ENCODE data around the gene ZNF330. TPM values are rescaled to one million over a fixed set of nuclear protein-coding genes. Genes with fewer than 3 reads are reported as not detected.

The ZNF330 gene
- total RNA-seq, 1 experiment from 2014 or later: 43.9 TPM

GRCh38 chr4:141248029-141248428 lies 27.3 kb downstream of the ZNF330 start:
- H3K27me3 Mint-ChIP-seq (ENCODE audit: low read depth): no peaks in the 10 kb centered on the region
- no peaks in the 10 kb centered on the region for H3K9me3 Mint-ChIP-seq
- ChIA-PET CTCF (no interaction called here), POLR2A (no interaction called here)
- H3K4me3 Mint-ChIP-seq: no peak overlapping the region
- no peak for ATAC-seq
- DNase-seq (ENCODE audit: low spot score): no peak
- no peak for TF ChIP-seq NR1H2 (CRISPR knock-in tag; IDR thresholded peaks at IDR 0.05)
- TF ChIP-seq MLX (CRISPR knock-in tag; IDR thresholded peaks at IDR 0.05): no peak
- TF ChIP-seq, protein P1, sequence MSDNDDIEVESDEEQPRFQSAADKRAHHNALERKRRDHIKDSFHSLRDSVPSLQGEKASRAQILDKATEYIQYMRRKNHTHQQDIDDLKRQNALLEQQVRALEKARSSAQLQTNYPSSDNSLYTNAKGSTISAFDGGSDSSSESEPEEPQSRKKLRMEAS (CRISPR knock-in tag; IDR thresholded peaks at IDR 0.05): no peak
- TF ChIP-seq, protein P2, sequence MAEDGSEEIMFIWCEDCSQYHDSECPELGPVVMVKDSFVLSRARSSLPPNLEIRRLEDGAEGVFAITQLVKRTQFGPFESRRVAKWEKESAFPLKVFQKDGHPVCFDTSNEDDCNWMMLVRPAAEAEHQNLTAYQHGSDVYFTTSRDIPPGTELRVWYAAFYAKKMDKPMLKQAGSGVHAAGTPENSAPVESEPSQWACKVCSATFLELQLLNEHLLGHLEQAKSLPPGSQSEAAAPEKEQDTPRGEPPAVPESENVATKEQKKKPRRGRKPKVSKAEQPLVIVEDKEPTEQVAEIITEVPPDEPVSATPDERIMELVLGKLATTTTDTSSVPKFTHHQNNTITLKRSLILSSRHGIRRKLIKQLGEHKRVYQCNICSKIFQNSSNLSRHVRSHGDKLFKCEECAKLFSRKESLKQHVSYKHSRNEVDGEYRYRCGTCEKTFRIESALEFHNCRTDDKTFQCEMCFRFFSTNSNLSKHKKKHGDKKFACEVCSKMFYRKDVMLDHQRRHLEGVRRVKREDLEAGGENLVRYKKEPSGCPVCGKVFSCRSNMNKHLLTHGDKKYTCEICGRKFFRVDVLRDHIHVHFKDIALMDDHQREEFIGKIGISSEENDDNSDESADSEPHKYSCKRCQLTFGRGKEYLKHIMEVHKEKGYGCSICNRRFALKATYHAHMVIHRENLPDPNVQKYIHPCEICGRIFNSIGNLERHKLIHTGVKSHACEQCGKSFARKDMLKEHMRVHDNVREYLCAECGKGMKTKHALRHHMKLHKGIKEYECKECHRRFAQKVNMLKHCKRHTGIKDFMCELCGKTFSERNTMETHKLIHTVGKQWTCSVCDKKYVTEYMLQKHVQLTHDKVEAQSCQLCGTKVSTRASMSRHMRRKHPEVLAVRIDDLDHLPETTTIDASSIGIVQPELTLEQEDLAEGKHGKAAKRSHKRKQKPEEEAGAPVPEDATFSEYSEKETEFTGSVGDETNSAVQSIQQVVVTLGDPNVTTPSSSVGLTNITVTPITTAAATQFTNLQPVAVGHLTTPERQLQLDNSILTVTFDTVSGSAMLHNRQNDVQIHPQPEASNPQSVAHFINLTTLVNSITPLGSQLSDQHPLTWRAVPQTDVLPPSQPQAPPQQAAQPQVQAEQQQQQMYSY (CRISPR knock-in tag; IDR thresholded peaks at IDR 0.05): no peak
- TF ChIP-seq RORB (CRISPR knock-in tag; IDR thresholded peaks at IDR 0.05): no peak
- TF ChIP-seq ZNF263 (CRISPR knock-in tag; IDR thresholded peaks at IDR 0.05; ENCODE audit: low read depth): no peak
- no peak for TF ChIP-seq ZNF425 (CRISPR knock-in tag; conservative IDR thresholded peaks at IDR 0.05)
- no peak for TF ChIP-seq ZNF423 (CRISPR knock-in tag; IDR thresholded peaks at IDR 0.05)
- TF ChIP-seq MXD4 (CRISPR knock-in tag; IDR thresholded peaks at IDR 0.05; ENCODE audit: borderline replicate concordance): no peak
- no peak for TF ChIP-seq ELF4 (CRISPR knock-in tag; IDR thresholded peaks at IDR 0.05; ENCODE audit: low read depth)
- TF ChIP-seq ZMAT4 (CRISPR knock-in tag; IDR thresholded peaks at IDR 0.05): no peak
- no peak overlapping the region for H3K27ac Mint-ChIP-seq
- no peaks in the 10 kb centered on the region for H3K36me3 Mint-ChIP-seq
- H3K4me1 Mint-ChIP-seq: no peaks in the 10 kb centered on the region

DNA sequence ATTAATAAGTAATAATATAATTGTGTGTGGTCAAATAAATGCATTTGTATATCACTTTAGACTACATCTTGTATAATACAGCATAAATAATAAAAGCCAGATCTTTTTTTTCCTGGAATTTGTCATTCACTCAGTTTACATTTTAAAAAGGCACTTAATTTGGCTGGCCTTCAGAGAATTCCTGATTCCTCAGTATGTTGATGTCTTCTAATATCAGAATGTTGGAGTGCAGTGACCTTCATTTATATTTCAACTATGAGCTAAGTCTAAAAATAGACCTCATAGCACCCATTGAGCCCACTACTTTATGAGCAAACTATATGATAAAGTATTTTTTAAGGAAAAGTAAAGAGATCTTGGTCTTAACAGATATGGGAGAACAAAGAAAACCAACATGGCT lies 27.8 kb downstream of the ZNF330 start:
- H3K4me1 Mint-ChIP-seq: no peaks in the 10 kb centered on the region
- ChIA-PET POLR2A (no interaction called here), CTCF (no interaction called here)
- no peak overlapping the region for H3K4me3 Mint-ChIP-seq
- H3K36me3 Mint-ChIP-seq: no peaks in the 10 kb centered on the region
- H3K27me3 Mint-ChIP-seq (ENCODE audit: low read depth): no peaks in the 10 kb centered on the region
- ATAC-seq (no peak), DNase-seq (ENCODE audit: low spot score) (no peak)
- H3K27ac Mint-ChIP-seq: no peak overlapping the region
- H3K9me3 Mint-ChIP-seq: no peaks in the 10 kb centered on the region
- TF ChIP-seq, protein P3, sequence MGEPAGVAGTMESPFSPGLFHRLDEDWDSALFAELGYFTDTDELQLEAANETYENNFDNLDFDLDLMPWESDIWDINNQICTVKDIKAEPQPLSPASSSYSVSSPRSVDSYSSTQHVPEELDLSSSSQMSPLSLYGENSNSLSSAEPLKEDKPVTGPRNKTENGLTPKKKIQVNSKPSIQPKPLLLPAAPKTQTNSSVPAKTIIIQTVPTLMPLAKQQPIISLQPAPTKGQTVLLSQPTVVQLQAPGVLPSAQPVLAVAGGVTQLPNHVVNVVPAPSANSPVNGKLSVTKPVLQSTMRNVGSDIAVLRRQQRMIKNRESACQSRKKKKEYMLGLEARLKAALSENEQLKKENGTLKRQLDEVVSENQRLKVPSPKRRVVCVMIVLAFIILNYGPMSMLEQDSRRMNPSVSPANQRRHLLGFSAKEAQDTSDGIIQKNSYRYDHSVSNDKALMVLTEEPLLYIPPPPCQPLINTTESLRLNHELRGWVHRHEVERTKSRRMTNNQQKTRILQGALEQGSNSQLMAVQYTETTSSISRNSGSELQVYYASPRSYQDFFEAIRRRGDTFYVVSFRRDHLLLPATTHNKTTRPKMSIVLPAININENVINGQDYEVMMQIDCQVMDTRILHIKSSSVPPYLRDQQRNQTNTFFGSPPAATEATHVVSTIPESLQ (CRISPR knock-in tag; IDR thresholded peaks at IDR 0.05): no peak
- TF ChIP-seq ZNF232 (CRISPR knock-in tag; IDR thresholded peaks at IDR 0.05) (no peak), ELF4 (CRISPR knock-in tag; IDR thresholded peaks at IDR 0.05; ENCODE audit: low read depth) (no peak), ZNF425 (CRISPR knock-in tag; conservative IDR thresholded peaks at IDR 0.05) (no peak), E2F5 (CRISPR knock-in tag; IDR thresholded peaks at IDR 0.05) (no peak), ZNF532 (CRISPR knock-in tag; IDR thresholded peaks at IDR 0.05; ENCODE audit: borderline replicate concordance) (no peak)
- TF ChIP-seq, protein P4, sequence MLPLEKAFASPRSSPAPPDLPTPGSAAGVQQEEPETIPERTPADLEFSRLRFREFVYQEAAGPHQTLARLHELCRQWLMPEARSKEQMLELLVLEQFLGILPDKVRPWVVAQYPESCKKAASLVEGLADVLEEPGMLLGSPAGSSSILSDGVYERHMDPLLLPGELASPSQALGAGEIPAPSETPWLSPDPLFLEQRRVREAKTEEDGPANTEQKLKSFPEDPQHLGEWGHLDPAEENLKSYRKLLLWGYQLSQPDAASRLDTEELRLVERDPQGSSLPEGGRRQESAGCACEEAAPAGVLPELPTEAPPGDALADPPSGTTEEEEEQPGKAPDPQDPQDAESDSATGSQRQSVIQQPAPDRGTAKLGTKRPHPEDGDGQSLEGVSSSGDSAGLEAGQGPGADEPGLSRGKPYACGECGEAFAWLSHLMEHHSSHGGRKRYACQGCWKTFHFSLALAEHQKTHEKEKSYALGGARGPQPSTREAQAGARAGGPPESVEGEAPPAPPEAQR (CRISPR knock-in tag; IDR thresholded peaks at IDR 0.05): no peak
